22Rv1 (cell line): Measurements from ENCODE around the gene FGFR3.

Experiments used
- CTCF ChIP-seq: fragments of 450-650 bp; IDR thresholded peaks from 2 replicates; pipeline ENCODE4 v1.5.1; 2017; ENCODE audit warnings: mild to moderate bottlenecking
- ZFX ChIP-seq: fragments of 450-650 bp; IDR thresholded peaks from 2 replicates; pipeline ENCODE4 v1.6.1; 2017; ENCODE audit warnings: antibody characterized with exemption, borderline replicate concordance

GRCh38 chr4:1761130-1761689 lies 31.9 kb upstream of the FGFR3 start:
- TF ChIP-seq CTCF, result no peak
- no peak for TF ChIP-seq ZFX
